Osteoblast (primary cell): ENCODE measurements around the gene AUTS2. TPM values are rescaled to one million over a fixed set of nuclear protein-coding genes. Genes with fewer than 3 reads are reported as not detected.

ENCODE experiments used
- DNase-seq: peaks from one replicate; pipeline ENCODE4 v3.0.0; 2011; ENCODE audit warnings: low spot score, mixed read lengths; ENCODE audit not compliant: insufficient read length; ENCODE audit errors: missing footprints
- H2AFZ ChIP-seq: 2 replicates; pipeline ENCODE4 v1.6.0; 2011; ENCODE audit warnings: mild to moderate bottlenecking, low read length
- H3K27ac ChIP-seq: 2 replicates; pipeline ENCODE4 v1.5.1; 2011; ENCODE audit warnings: mild to moderate bottlenecking, low read depth, low read length, moderate library complexity
- H3K27me3 ChIP-seq: 2 replicates; pipeline ENCODE4 v1.6.0; 2012; ENCODE audit warnings: mild to moderate bottlenecking, control low read depth, inconsistent platforms, low read length, moderate library complexity; ENCODE audit not compliant: insufficient read depth
- H3K36me3 ChIP-seq: 2 replicates; pipeline ENCODE4 v1.5.1; 2011; ENCODE audit warnings: mild to moderate bottlenecking, low read length, control low read depth, moderate library complexity; ENCODE audit not compliant: insufficient read depth
- H3K4me1 ChIP-seq: 2 replicates; pipeline ENCODE4 v1.5.1; 2011; ENCODE audit warnings: mild to moderate bottlenecking, low read length, control low read depth, moderate library complexity; ENCODE audit not compliant: insufficient read depth
- H3K4me2 ChIP-seq: 2 replicates; pipeline ENCODE4 v1.6.0; 2011; ENCODE audit warnings: mild to moderate bottlenecking, low read length; ENCODE audit not compliant: insufficient read depth
- H3K4me3 ChIP-seq: fragments of 200-600 bp; sonication (generic); 3 replicates; pipeline ENCODE4 v1.5.1; 2012; ENCODE audit warnings: mild to moderate bottlenecking, low read length, inconsistent platforms; ENCODE audit not compliant: insufficient read depth
- H3K79me2 ChIP-seq: 2 replicates; pipeline ENCODE4 v1.6.0; 2012; ENCODE audit warnings: mild to moderate bottlenecking, low read length, control low read depth, inconsistent platforms; ENCODE audit not compliant: insufficient read depth
- H3K9me3 ChIP-seq: 2 replicates; pipeline ENCODE4 v1.5.1; 2011; ENCODE audit warnings: low read depth, low read length, control low read depth
- H4K20me1 ChIP-seq: 2 replicates; pipeline ENCODE4 v1.6.0; 2012; ENCODE audit warnings: mild to moderate bottlenecking, low read length, control low read depth; ENCODE audit not compliant: insufficient read depth
- total RNA-seq: library from RNA; depleted of rRNA; stranded (reverse); fragments of >200 nt; gene quantifications from 2 replicates; pipeline ENCODE4 v1.2.3, GENCODE V29; 2012
- TF ChIP-seq, protein P1 (sequence below): IDR thresholded peaks from 2 replicates; pipeline ENCODE4 v1.5.1; 2011; ENCODE audit warnings: mild to moderate bottlenecking, low read depth, low read length, moderate library complexity; ENCODE audit errors: extremely low read depth

The AUTS2 gene
- total RNA-seq, 1 donor, result 15.2 TPM

DNA sequence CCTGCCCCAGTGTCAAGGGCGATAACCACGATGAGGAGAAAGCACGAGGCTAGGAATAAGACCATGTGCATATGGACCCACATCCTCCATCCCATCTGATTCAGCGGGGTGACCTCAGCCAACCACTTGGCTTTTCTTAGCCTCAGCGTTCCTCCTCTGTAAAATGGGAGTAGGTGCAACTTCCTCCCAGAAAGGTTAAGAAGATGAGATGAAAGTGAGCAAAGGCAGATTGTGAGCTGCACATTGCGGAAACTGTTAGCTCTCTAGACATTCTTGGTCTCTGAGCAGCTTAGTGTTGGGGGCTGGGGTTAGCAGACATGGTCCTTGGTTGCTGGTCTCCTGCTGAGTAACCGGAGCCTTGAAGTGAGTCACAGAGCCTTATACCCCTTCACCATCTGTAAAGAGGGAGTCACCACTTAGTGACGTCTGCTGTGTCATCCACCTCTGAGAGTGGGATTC is 1036.4 kb downstream of the AUTS2 start:
- Histone ChIP-seq H3K27ac (no peak overlapping the region), H3K79me2 (no peaks in the 10 kb centered on the region), H2AFZ (no peak overlapping the region), H3K4me3 (no peak overlapping the region), H3K36me3 (no peaks in the 10 kb centered on the region), H4K20me1 (no peaks in the 10 kb centered on the region), H3K27me3 (no peaks in the 10 kb centered on the region), H3K9me3 (no peaks in the 10 kb centered on the region), H3K4me2 (peak overlapping the region; percentile 14), H3K4me1 (peaks cover 20% of the 10 kb centered on the region)
- TF ChIP-seq, protein P1, sequence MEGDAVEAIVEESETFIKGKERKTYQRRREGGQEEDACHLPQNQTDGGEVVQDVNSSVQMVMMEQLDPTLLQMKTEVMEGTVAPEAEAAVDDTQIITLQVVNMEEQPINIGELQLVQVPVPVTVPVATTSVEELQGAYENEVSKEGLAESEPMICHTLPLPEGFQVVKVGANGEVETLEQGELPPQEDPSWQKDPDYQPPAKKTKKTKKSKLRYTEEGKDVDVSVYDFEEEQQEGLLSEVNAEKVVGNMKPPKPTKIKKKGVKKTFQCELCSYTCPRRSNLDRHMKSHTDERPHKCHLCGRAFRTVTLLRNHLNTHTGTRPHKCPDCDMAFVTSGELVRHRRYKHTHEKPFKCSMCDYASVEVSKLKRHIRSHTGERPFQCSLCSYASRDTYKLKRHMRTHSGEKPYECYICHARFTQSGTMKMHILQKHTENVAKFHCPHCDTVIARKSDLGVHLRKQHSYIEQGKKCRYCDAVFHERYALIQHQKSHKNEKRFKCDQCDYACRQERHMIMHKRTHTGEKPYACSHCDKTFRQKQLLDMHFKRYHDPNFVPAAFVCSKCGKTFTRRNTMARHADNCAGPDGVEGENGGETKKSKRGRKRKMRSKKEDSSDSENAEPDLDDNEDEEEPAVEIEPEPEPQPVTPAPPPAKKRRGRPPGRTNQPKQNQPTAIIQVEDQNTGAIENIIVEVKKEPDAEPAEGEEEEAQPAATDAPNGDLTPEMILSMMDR, result no peak
- peak; percentile 96 for DNase-seq

DNA sequence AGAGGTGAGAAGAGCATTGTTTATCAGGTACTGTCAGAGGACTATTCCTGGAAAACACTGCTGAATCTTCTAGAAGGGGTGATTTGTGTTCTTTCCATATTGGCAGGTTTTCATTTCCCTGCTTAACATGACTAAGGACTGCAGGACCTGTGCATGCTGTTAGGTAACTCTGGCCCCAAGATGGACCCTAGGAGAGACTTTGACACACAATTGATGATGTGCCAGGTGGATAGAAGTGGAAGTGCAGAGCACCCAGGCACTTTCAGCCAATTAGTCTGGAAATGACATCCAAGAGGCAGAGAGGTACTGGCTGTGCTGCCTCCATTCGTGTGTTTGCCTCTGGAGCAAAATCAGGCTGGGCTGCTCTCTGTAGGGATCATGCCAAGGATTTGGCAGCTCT is 1037.4 kb downstream of the AUTS2 start:
- no peak for DNase-seq
- H3K4me2 ChIP-seq, result no peak overlapping the region
- no peaks in the 10 kb centered on the region for H3K27me3 ChIP-seq
- no peaks in the 10 kb centered on the region for H3K79me2 ChIP-seq
- H2AFZ ChIP-seq, result no peak overlapping the region
- H3K4me3 ChIP-seq, result no peak overlapping the region
- H3K36me3 ChIP-seq, result no peaks in the 10 kb centered on the region
- peaks cover 27% of the 10 kb centered on the region for H3K4me1 ChIP-seq
- no peaks in the 10 kb centered on the region for H3K9me3 ChIP-seq
- no peak overlapping the region for H3K27ac ChIP-seq
- no peaks in the 10 kb centered on the region for H4K20me1 ChIP-seq
- TF ChIP-seq, protein P1, result no peak

DNA sequence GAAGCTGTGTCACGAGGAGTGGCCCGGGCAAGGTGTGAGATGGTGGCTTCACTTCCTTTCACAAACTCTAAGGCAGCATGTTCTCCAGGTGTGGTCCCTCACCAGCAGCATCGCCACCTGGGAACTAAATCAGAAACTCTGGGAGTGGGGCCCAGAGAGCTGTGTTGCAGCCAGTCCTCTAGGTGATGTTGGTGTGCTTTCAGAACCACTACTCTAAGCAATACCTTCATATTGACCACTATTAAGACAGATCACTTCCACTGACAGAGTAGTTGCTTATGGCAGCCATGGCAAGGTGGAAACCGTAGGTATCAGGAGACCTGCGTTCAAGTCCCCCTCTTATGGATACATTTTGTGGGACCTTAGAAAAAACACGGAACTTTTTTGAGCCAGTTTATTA is 1037.9 kb downstream of the AUTS2 start:
- Histone ChIP-seq H3K79me2 (no peaks in the 10 kb centered on the region), H2AFZ (no peak overlapping the region)
- DNase-seq, result no peak

DNA sequence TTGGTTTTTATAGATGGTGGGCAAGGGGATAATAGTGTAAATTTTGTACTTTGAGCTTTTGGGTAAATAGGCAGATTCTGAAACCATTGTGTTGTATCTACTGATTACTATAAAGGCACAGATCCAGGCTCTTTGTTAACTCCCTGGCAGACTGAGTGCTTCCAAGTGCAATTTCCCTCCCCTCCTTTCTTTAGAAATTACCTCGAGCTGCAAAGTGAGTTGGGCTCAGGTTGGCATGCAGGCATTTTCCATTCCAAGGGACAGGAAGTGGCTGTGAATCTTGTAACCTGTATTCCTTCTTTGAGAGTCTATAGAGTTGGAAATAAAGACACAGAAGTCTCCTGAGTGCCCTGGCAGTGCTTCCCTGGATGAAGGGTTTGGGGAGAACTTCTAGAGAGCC is 1039.5 kb downstream of the AUTS2 start:
- no peak overlapping the region for H3K4me2 ChIP-seq
- peaks cover 20% of the 10 kb centered on the region for H3K4me1 ChIP-seq
- DNase-seq, result no peak
- no peaks in the 10 kb centered on the region for H3K36me3 ChIP-seq
- TF ChIP-seq, protein P1, result no peak
- H4K20me1 ChIP-seq, result no peaks in the 10 kb centered on the region
- no peaks in the 10 kb centered on the region for H3K9me3 ChIP-seq
- no peaks in the 10 kb centered on the region for H3K79me2 ChIP-seq
- H3K4me3 ChIP-seq, result no peak overlapping the region
- H2AFZ ChIP-seq, result no peak overlapping the region
- no peak overlapping the region for H3K27ac ChIP-seq
- no peaks in the 10 kb centered on the region for H3K27me3 ChIP-seq

More for the DNA sequence above, 1037.9 kb downstream of the AUTS2 start:
- Histone ChIP-seq H3K4me3 (no peak overlapping the region), H3K36me3 (no peaks in the 10 kb centered on the region), H3K4me1 (peaks cover 22% of the 10 kb centered on the region), H3K4me2 (no peak overlapping the region), H3K9me3 (no peaks in the 10 kb centered on the region), H4K20me1 (no peaks in the 10 kb centered on the region), H3K27me3 (no peaks in the 10 kb centered on the region), H3K27ac (no peak overlapping the region)
- TF ChIP-seq, protein P1, result no peak
